ENCODE data around the gene SEC61B. TPM values are rescaled to one million over a fixed set of nuclear protein-coding genes. Genes with fewer than 3 reads are reported as not detected.
"Not testable (repeated sequence)": the region's sequence is repeated elsewhere in the genome, so short reads cannot be mapped to it uniquely, and the experiment has no call there.

The SEC61B gene
- total RNA-seq, 2 experiments from 2014 or later, result 186 to 199 TPM

DNA sequence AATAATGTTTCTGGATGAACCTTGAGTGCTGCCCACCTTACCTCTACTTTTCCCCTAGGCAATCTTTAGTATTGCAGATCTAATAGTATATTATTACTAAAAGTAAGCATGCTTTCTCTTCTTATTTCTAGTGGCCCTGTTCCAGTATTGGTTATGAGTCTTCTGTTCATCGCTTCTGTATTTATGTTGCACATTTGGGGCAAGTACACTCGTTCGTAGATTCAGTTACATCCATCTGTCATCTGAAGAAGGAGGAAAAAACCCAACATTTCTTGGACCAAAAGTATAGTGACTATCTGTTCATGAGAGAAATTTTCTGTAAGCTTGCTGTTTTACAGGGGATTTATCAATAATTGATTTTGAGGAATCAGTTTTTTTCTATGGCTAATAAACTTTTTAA, 8.1 kb downstream of the SEC61B start:
- CTCF ChIA-PET, result no interaction called here
- POLR2A ChIA-PET, result no interaction called here

DNA sequence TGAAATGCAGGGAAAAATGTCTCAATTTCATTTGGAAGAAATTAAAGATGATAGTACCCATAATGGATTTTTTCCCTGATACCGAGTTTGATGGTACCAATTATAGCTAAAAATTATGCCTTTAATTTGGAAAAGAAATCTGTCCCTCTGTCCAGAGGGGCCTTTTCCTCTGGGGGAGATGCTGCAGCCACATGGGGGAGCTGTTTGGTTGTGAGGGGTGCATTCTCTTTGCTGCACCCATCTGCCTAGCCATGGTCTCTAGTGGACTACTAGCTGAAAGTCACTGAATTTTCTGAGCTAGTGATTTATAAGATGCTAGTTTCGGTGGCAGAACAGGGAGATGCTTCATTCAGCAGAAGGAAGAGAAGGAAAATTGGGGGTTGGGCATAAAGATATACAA, 9.6 kb downstream of the SEC61B start:
- ChIA-PET POLR2A (no interaction called here), CTCF (interaction anchor here (0.7 to 1.7 kb wide), 6 partner anchors 9 to 783 kb away, joined by 3 to 7 read pairs (median 3); partner anchors contain the start of gene SEC61B)

DNA sequence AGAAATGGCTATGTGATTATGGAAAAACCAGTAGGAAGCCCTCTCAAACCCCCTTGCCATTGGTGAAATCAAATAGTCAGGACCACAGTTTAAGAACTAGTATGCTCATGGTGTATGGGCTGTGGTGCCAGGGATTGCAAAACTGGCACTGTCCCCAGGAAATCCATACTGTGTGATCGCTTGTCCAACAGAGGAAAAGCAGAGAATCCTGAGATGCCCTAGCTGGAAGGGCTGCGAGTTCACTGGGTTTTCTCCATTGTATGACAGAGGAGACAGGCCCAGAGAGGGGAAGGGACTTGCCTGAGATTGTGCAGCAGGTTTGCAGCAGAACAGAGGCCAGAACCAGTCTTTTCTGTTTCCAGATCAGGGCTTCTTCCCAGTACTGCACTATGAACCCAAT, 12.5 kb downstream of the SEC61B start:
- ChIA-PET CTCF (no interaction called here), POLR2A (no interaction called here)

DNA sequence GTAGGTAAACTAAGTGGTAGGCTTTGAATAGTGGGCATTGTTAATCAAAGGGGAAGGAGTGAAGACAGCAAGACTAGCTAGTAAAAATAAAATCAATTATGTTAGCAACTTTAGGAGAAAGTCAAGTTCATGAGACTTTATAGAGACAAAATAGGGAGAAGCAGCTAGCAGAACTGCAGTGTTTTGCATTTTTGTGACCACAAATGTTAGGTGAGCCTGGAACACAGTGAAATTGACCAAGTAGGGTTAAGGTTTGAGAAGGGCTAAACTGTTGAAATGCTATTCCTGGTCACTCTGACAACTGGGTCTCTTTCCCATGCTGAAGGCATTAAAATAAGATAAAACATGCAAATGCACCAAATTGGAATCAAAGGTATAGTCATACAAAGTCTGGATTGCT, 13.0 kb downstream of the SEC61B start:
- POLR2A ChIA-PET, result no interaction called here

DNA sequence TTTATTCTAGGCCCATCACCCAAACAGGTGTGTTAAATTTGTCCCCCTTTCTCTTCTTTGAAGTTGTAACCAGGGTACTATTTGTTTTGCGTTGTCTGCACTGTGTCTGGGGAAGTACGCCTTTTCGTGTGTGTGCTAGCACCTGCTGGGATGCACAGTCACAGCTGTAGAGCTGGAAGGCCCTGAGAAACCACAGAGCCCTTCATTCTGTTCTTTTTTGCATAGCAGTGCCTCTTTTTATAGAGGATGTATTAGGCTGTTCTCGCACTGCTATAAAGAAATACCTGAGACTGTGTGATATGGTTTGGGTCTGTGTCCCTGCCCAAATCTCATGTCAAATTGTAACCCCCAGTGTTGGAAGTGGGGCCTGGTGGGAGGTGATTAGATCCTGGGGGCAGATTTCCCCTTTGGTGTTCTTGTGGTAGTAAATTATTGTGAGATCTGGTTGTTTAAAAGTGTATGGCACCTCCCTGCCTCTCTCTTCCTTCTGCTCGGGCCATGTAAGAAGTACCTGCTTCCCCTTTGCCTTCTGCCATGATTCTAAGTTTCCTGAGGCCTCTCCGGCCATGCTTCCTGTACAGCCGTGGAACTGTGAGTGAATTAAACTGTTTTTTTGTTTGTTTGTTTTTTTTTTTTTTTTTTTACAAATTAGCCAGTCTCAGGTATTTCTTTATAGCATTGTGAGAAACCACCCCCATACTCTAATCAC, 14.0 kb downstream of the SEC61B start:
- ChIA-PET POLR2A (no interaction called here), CTCF (no interaction called here)

More for the DNA sequence above, 13.0 kb downstream of the SEC61B start:
- CTCF ChIA-PET, result no interaction called here

DNA sequence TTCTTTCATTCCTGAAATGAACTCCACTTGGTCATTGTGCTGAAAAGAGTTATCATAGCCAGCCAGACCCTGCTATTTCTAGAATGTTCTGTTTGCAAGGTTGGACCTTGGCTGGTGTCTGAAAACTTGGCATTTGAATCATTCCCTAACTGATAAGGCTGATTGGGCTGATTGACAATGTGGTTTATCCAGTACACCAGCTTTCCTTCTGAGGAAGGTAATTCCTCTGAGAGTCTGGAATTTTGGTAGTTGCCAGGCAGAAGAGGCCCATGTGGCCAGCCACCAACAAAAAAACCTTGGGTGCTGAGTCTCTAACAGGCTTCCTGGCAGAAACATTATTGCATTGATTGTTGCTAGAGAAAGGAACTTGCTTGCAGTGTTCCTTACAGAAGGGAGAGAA, 15.3 kb downstream of the SEC61B start:
- ChIA-PET CTCF (no interaction called here), POLR2A (no interaction called here)

GRCh38 chr9:99237849-99238248, 15.8 kb downstream of the SEC61B start:
- POLR2A ChIA-PET, CTCF ChIA-PET: not testable (repeated sequence)

DNA sequence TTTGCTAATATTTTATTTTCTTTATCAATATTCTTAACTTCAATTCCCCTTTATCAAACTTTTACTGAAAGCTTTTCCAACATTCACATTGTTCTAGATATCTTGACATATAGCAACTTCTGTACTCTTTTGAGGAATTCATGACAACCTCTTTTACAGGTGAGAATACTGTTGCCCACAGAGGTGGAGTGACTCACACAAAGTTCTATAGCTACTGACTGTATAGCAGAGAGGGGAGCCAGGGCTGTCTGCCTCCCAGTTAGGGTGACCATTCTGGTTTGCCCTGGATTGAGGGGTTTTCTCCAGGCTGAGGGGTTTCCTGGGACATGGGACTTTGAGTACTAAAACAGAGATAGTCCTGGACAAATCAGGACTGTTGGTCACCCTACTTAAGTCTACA, 16.2 kb downstream of the SEC61B start:
- POLR2A ChIA-PET, result no interaction called here
- CTCF ChIA-PET, result interaction anchor here (0.6 kb wide), 1 partner anchor 571 kb away, joined by 3 read pairs; no protein-coding TSS in a partner anchor

- ChIA-PET POLR2A (no interaction called here), CTCF (no interaction called here)
Observed at GRCh38 chr9:99239341-99240060, 17.4 kb downstream of the SEC61B start.

- ChIA-PET CTCF (interaction anchor here (1.4 kb wide), 1 partner anchor 19 kb away, joined by 3 read pairs; the partner anchor contains the start of genes ALG2 and SEC61B), POLR2A (no interaction called here)
Observed at GRCh38 chr9:99241106-99241505, 19.0 kb downstream of the SEC61B start.

DNA sequence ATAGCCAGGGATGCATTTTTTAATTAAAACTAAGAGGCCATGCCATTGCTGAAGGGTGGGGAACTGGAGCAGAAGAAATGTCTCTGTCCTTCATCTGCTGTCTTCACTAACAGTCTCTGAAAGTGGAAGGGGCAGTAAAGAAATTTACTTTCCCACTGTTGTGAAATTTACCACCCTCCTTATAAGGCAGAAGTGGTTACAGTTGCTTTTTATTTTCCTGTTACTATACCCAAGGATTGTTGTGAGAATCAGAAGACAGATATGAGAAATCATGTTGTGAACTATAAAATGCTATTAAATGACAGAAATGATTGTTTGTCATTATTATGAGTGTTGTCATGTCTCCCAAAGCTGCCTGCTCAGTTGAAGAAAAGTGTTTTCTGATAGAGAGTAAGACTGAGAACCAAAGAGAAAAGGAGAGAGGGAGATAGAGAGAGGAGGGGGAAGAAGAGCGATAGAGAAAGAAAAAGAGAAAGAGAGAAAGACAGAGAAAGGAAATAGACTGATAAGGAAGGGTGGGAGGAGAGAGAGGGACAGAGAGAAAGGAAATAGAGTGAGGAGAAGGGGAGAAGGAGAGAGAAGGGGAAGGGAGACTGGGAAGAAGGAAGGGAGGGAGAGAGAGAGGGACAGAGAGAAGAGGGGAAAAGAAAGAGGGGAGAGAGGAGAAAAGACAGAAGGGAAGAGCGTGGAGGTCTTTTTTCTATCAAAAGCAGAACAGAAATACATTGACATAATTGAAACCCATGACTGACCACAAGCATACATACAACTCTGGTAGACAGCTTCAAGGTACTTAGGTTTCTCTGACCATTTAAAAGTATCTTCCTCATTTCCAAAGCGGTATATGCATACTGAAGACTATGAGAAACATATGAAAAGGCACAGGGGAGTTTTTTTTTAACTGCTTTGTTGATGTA, 22.5 kb downstream of the SEC61B start:
- ChIA-PET POLR2A (no interaction called here), CTCF (interaction anchor here (0.6 to 0.7 kb wide), 2 partner anchors 190 to 583 kb away, joined by 3 read pairs; no protein-coding TSS in a partner anchor)

GRCh38 chr9:99249619-99250018, 27.5 kb downstream of the SEC61B start:
- CTCF ChIA-PET, result interaction anchor here (1.4 kb wide), 1 partner anchor 27 kb away, joined by 3 read pairs; the partner anchor contains the start of gene SEC61B
- POLR2A ChIA-PET, result no interaction called here

DNA sequence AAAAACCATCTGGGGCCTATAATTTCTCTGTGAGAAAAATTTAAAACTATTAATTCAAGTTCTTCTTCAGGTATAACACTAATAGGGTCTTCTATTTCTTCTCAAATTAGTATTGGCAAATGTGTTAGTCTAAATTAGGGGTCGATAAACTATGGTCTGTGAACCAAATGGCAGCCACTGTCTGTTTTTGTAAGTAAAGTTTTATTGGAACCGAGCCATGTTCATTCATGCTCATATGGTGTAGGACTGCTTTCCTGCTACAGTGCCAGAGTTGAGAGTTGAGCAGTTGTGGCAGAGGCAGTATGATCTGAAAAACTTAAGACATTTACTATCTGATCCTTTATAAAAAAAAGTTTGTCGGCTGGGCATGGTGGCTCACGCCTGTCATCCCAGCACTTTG, 29.1 kb downstream of the SEC61B start:
- ChIA-PET POLR2A (no interaction called here), CTCF (no interaction called here)

GRCh38 chr9:99253134-99253533, 31.1 kb downstream of the SEC61B start:
- ChIA-PET POLR2A (no interaction called here), CTCF (no interaction called here)

- ChIA-PET POLR2A (interaction anchor here (1.0 kb wide), 1 partner anchor 32 kb away, joined by 3 read pairs; the partner anchor contains the start of genes ALG2 and SEC61B), CTCF (interaction anchor here (1.6 kb wide), 1 partner anchor 32 kb away, joined by 4 read pairs; the partner anchor contains the start of genes ALG2 and SEC61B)
Observed at GRCh38 chr9:99253772-99254431, 31.8 kb downstream of the SEC61B start.

DNA sequence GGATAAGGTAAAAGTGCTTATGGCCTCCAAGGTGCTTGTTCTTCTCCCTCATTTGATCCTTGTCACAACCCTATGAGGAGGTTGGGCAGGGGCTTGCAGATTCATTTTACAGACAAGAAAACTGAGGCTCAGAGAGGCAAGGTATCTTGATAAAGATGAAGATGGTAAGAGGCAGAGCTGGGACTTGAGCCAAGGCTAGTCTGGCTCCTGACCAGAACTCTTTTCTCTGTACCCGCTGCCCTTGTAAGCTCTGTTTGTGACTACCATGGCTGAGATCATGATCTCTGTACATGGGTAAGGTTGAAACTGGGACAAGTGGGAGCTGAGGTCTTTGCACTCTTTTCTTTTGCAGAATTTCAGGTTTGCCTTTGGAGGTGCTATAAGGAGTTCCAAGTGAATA, 33.6 kb downstream of the SEC61B start:
- ChIA-PET CTCF (no interaction called here), POLR2A (no interaction called here)

GRCh38 chr9:99257723-99258389, 35.8 kb downstream of the SEC61B start:
- ChIA-PET CTCF (no interaction called here), POLR2A (no interaction called here)

DNA sequence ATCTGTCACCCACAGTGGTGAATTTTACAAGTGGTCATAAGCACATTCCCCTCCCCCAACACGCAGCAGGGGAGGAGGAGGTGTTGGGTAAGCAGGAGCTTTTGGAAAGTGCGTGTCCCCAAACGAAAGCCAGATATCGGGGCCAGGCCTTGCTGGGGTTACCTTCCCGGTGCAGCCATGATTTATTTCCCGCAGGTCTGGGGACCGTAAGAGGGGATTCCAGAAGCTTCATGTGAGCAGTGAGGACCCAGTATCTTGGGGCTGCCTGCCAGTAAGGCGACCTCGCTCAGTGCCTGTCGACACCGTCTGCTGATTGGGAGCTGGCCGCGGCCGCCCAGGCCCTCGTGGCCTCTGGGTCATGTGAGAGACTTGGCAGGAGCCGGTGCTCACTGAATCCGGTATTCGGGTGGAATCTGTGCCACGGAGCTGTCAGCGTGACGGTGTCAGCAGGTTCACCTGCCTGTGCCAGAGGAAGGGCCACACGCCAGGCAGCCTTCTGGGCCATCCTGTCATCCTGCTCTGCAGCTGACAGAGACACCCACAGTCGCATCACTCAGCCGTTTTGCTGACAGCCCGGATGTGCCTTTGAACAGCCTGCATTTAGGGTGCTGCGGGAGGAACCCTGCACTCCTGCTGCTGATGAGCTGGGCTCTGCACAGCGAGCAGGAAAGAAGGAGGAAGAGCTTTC, 37.3 kb downstream of the SEC61B start:
- ChIA-PET CTCF (interaction anchor here (1.2 kb wide), 1 partner anchor 27 kb away, joined by 3 read pairs; no protein-coding TSS in a partner anchor), POLR2A (no interaction called here)

DNA sequence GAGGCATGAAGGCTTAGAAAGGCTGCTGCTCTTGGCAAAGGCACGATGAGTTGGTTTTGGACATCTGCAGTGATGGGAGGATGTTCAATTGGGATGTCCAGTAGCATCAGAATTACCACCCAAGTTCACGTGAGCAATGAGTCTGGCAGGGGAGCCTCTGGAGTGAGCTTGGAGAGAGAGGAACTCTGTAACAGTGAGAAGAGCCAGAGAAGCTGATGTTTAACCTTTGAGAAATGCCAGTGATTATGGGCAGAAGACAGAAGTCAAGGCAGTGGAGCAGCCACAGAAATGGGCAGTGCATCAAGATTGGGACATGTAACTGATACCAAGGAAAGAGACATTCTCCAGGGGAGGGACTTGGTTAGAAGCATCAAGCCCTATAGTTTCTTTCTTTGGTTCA, 39.8 kb downstream of the SEC61B start:
- POLR2A ChIA-PET, result no interaction called here
- CTCF ChIA-PET, result no interaction called here
